OCI-LY7 (cell line): Measurements from ENCODE around the gene SRSF7.

Source experiments
- CTCF ChIP-seq: fragments of 200-600 bp; sonication (generic); conservative IDR thresholded peaks from 2 replicates; pipeline ENCODE4 v1.5.1; 2014; ENCODE audit warnings: mild to moderate bottlenecking, antibody characterized with exemption, low read length, moderate library complexity, mixed read lengths
- EZH2phosphoT487 ChIP-seq: fragments of 200-600 bp; sonication (generic); IDR thresholded peaks from 2 replicates; pipeline ENCODE4 v1.6.1; 2018; ENCODE audit warnings: low read depth, borderline replicate concordance, mild to moderate bottlenecking, mixed run types, antibody characterized with exemption, low read length, moderate library complexity, mixed read lengths

GRCh38 chr2:38704664-38705063, 46.5 kb downstream of the SRSF7 start:
- TF ChIP-seq CTCF = no peak
- no peak for TF ChIP-seq EZH2phosphoT487
